IMR-90 (cell line): ENCODE data around the gene MICAL3. TPM values are rescaled to one million over a fixed set of nuclear protein-coding genes. Genes with fewer than 3 reads are reported as not detected.

Experiments
- ATAC-seq: fragments of 200-7000 bp; cut with Tn5 transposase; 2 replicates; pipeline ENCODE4 v1.9.1; 2020; ENCODE audit warnings: low read depth, mild to moderate bottlenecking, moderate library complexity
- BruUV-seq: library from RNA; stranded (reverse); fragments of 400-500 nt; replicated peaks from 2 replicates; lab custom pipeline; 2021; lab: Mats Ljungman, UMichigan
- CTCF ChIA-PET: fragments of 300-600 bp; formaldehyde crosslinking; extraction: SDS; loops from one replicate; lab custom pipeline; 2021; ENCODE audit warnings: antibody characterized with exemption; lab: Yijun Ruan, JAX
- POLR2A ChIA-PET: fragments of 300-600 bp; sonication (Branson Sonifier 250); formaldehyde crosslinking; loops from one replicate; lab custom pipeline; 2022; ENCODE audit warnings: antibody characterized with exemption; ENCODE audit not compliant: unreplicated experiment; lab: Charles Lee
- DNase-seq: peaks from one replicate; pipeline ENCODE4 v3.0.0; 2013
- H2AFZ ChIP-seq: replicated peaks from 2 replicates; pipeline ENCODE3; 2013; ENCODE audit warnings: low read length, mild to moderate bottlenecking; ENCODE audit not compliant: poor library complexity
- H2AK5ac ChIP-seq: 2 replicates; pipeline ENCODE4 v1.6.1; 2013; ENCODE audit warnings: low read depth, low read length, inconsistent platforms
- H2AK9ac ChIP-seq: replicated peaks from 2 replicates; pipeline ENCODE3; 2013; ENCODE audit warnings: mild to moderate bottlenecking, low read depth, low read length, moderate library complexity; ENCODE audit not compliant: poor library complexity
- H2BK120ac ChIP-seq: 2 replicates; pipeline ENCODE4 v1.6.1; 2013; ENCODE audit warnings: low read depth, low read length, inconsistent platforms
- H2BK15ac ChIP-seq: 3 replicates; pipeline ENCODE4 v1.6.1; 2013; ENCODE audit warnings: low read depth, low read length, inconsistent platforms
- H2BK20ac ChIP-seq: 2 replicates; pipeline ENCODE4 v1.6.1; 2013; ENCODE audit warnings: low read depth, mild to moderate bottlenecking, inconsistent platforms, low read length, moderate library complexity
- H2BK5ac ChIP-seq: 2 replicates; pipeline ENCODE4 v1.6.1; 2013; ENCODE audit warnings: mild to moderate bottlenecking, low read depth, low read length, inconsistent platforms; ENCODE audit not compliant: poor library complexity, severe bottlenecking
- H3K14ac ChIP-seq: replicated peaks from 2 replicates; pipeline ENCODE4 v1.6.1; 2013; ENCODE audit warnings: low read depth, low read length, inconsistent platforms
- H3K18ac ChIP-seq: 2 replicates; pipeline ENCODE4 v1.6.1; 2013; ENCODE audit warnings: low read depth, low read length, control low read depth
- H3K23ac ChIP-seq: 2 replicates; pipeline ENCODE4 v1.6.1; 2013; ENCODE audit warnings: low read depth, low read length, inconsistent platforms
- H3K27ac ChIP-seq: 2 replicates; pipeline ENCODE4 v1.5.1; 2013; ENCODE audit warnings: mild to moderate bottlenecking, control low read depth, low read length; ENCODE audit not compliant: insufficient read depth
- H3K27me3 ChIP-seq: 2 replicates; pipeline ENCODE4 v1.6.1; 2013; ENCODE audit warnings: low read length; ENCODE audit not compliant: control insufficient read depth, insufficient read depth
- H3K36me3 ChIP-seq: 2 replicates; pipeline ENCODE4 v1.6.1; 2013; ENCODE audit warnings: low read length, mixed read lengths; ENCODE audit not compliant: control insufficient read depth, insufficient read depth
- H3K4ac ChIP-seq: 2 replicates; pipeline ENCODE4 v1.6.1; 2013; ENCODE audit warnings: low read depth, low read length, inconsistent platforms
- H3K4me1 ChIP-seq: 2 replicates; pipeline ENCODE4 v1.6.1; 2013; ENCODE audit warnings: low read length, mixed read lengths; ENCODE audit not compliant: control insufficient read depth, insufficient read depth
- H3K4me2 ChIP-seq: 2 replicates; pipeline ENCODE4 v1.6.1; 2013; ENCODE audit warnings: low read depth, mild to moderate bottlenecking, control low read depth, low read length, moderate library complexity
- H3K4me3 ChIP-seq: 2 replicates; pipeline ENCODE4 v1.5.1; 2013; ENCODE audit warnings: low read depth, mild to moderate bottlenecking, control low read depth, low read length, moderate library complexity; ENCODE audit not compliant: insufficient read depth
- H3K56ac ChIP-seq: 2 replicates; pipeline ENCODE4 v1.6.1; 2013; ENCODE audit warnings: low read length, inconsistent platforms; ENCODE audit not compliant: insufficient read depth; ENCODE audit errors: extremely low read depth
- H3K79me1 ChIP-seq, 2 experiments: 2 replicates each; pipeline ENCODE4 v1.6.1; 2013; ENCODE audit warnings: low read length in 2 of 2, inconsistent platforms in 1 of 2, low read depth in 1 of 2
- H3K9ac ChIP-seq: 2 replicates; pipeline ENCODE4 v1.6.1; 2013; ENCODE audit warnings: low read depth, low read length, control low read depth
- H3K9me1 ChIP-seq: 2 replicates; pipeline ENCODE4 v1.6.1; 2013; ENCODE audit warnings: low read length, inconsistent platforms; ENCODE audit not compliant: insufficient read depth
- H3K9me3 ChIP-seq: 2 replicates; pipeline ENCODE4 v1.6.1; 2013; ENCODE audit warnings: low read length; ENCODE audit not compliant: control insufficient read depth, insufficient read depth
- H4K20me1 ChIP-seq: 2 replicates; pipeline ENCODE4 v1.6.1; 2013; ENCODE audit warnings: low read length, inconsistent platforms; ENCODE audit not compliant: insufficient read depth
- H4K5ac ChIP-seq: 2 replicates; pipeline ENCODE4 v1.6.1; 2013; ENCODE audit warnings: mild to moderate bottlenecking, low read depth, low read length, control low read depth
- H4K8ac ChIP-seq, 2 experiments: 2 replicates each; pipeline ENCODE4 v1.6.1; 2013; ENCODE audit warnings: low read depth in 2 of 2, low read length in 2 of 2, control low read depth in 1 of 2, inconsistent platforms in 1 of 2
- H4K91ac ChIP-seq: 2 replicates; pipeline ENCODE4 v1.6.1; 2013; ENCODE audit warnings: low read depth, low read length, inconsistent platforms; ENCODE audit not compliant: insufficient read depth
- BHLHE40 ChIP-seq: fragments of 150-350 bp; IDR thresholded peaks from 2 replicates; pipeline ENCODE4 v1.6.1; 2016; ENCODE audit warnings: mild to moderate bottlenecking, low read depth, low read length
- CEBPB ChIP-seq: IDR thresholded peaks from 2 replicates; pipeline ENCODE4 v1.6.1; 2012; ENCODE audit warnings: low read depth, low read length, improper control_type of control experiment
- CHD1 ChIP-seq: IDR thresholded peaks from 2 replicates; pipeline ENCODE4 v1.6.1; 2012; ENCODE audit warnings: low read depth, low read length, improper control_type of control experiment
- CTCF ChIP-seq: conservative IDR thresholded peaks from 2 replicates; pipeline ENCODE4 v1.5.1; 2012; ENCODE audit warnings: mild to moderate bottlenecking, low read depth, low read length, improper control_type of control experiment
- ELK1 ChIP-seq: fragments of 150-350 bp; IDR thresholded peaks from 2 replicates; pipeline ENCODE4 v1.6.1; 2016; ENCODE audit warnings: low read depth, mild to moderate bottlenecking, low read length, moderate library complexity, borderline replicate concordance
- FOS ChIP-seq: fragments of 150-350 bp; IDR thresholded peaks from 2 replicates; pipeline ENCODE4 v1.6.1; 2016; ENCODE audit warnings: low read depth, low read length
- MAFK ChIP-seq: IDR thresholded peaks from 2 replicates; pipeline ENCODE4 v1.6.1; 2012; ENCODE audit warnings: low read depth, low read length, improper control_type of control experiment
- MAZ ChIP-seq: IDR thresholded peaks from 2 replicates; pipeline ENCODE4 v1.6.1; 2012; ENCODE audit warnings: low read depth, mild to moderate bottlenecking, low read length, improper control_type of control experiment, moderate library complexity, borderline replicate concordance
- MXI1 ChIP-seq: IDR thresholded peaks from 2 replicates; pipeline ENCODE4 v1.6.1; 2012; ENCODE audit warnings: low read depth, mild to moderate bottlenecking, low read length, moderate library complexity, borderline replicate concordance
- NFE2L2 ChIP-seq: fragments of 150-350 bp; IDR thresholded peaks from 2 replicates; pipeline ENCODE4 v1.6.1; 2016; ENCODE audit warnings: low read depth, mild to moderate bottlenecking, low read length
- POLR2A ChIP-seq: IDR thresholded peaks from 2 replicates; pipeline ENCODE4 v1.6.1; 2012; ENCODE audit warnings: mild to moderate bottlenecking, low read depth, low read length
- RAD21 ChIP-seq: IDR thresholded peaks from 2 replicates; pipeline ENCODE4 v1.6.1; 2012; ENCODE audit warnings: low read length, improper control_type of control experiment
- RCOR1 ChIP-seq: IDR thresholded peaks from 2 replicates; pipeline ENCODE4 v1.6.1; 2012; ENCODE audit warnings: mild to moderate bottlenecking, low read length, improper control_type of control experiment; ENCODE audit not compliant: insufficient replicate concordance
- RFX5 ChIP-seq: IDR thresholded peaks from 2 replicates; pipeline ENCODE4 v1.8.0; 2012; ENCODE audit warnings: low read depth, mild to moderate bottlenecking, low read length, moderate library complexity
- SMC3 ChIP-seq: fragments of 150-350 bp; IDR thresholded peaks from 2 replicates; pipeline ENCODE4 v1.6.1; 2016; ENCODE audit warnings: low read depth, mild to moderate bottlenecking, antibody characterized with exemption, low read length, moderate library complexity
- USF2 ChIP-seq: fragments of 150-350 bp; IDR thresholded peaks from 2 replicates; pipeline ENCODE4 v1.6.1; 2017; ENCODE audit warnings: mild to moderate bottlenecking, antibody characterized with exemption, low read length, low read depth
- WGBS, 2 experiments: methylation state at CpG; one replicate each; pipeline versions ENCODE4 v1.1.5 to v1.1.7; 2013; ENCODE audit warnings: missing lambda C conversion rate in 2 of 2; ENCODE audit not compliant: insufficient read length in 1 of 2; ENCODE audit errors: extremely low coverage in 2 of 2; 5-methylcytosine and 5-hydroxymethylcytosine counted together
- dilution Hi-C: fragments of 300-500 bp; cut with HindIII; formaldehyde crosslinking; loops from one replicate; pipeline ENCODE4 v1.14.3; 2018; ENCODE audit warnings: low sequenced_read_pairs; ENCODE audit not compliant: unreplicated experiment
- in situ Hi-C: fragments of 300-500 bp; cut with MboI; formaldehyde crosslinking; loops from 3 replicates; pipeline ENCODE4 v1.14.3; 2019; ENCODE audit warnings: low sequenced_read_pairs, inconsistent platforms, mixed read lengths
- intact Hi-C: fragments of 100-400 bp; cut with micrococcal nuclease; formaldehyde crosslinking; loops from 2 replicates; pipeline ENCODE4 v1.10.0; 2022
- polyA plus RNA-seq, 3 experiments: library from polyadenylated mRNA; depleted of rRNA; stranded (reverse); fragments of >200 nt; gene quantifications; 2 replicates each; pipeline ENCODE4 v1.2.3, GENCODE V29; 2012; ENCODE audit warnings: low replicate concordance in 1 of 3
- total RNA-seq: library from RNA; depleted of rRNA; stranded (reverse); fragments of >200 nt; gene quantifications from 2 replicates; pipeline ENCODE4 v1.2.3, GENCODE V29; 2012

MICAL3 gene
- total and polyA plus RNA-seq, 2 of the 4 experiments (the other 2 are of a cell fraction): 17.6 to 26.8 TPM

- no peak overlapping the region for H2BK20ac ChIP-seq
- H4K20me1 ChIP-seq: peaks cover 4% of the 10 kb centered on the region
- H4K91ac ChIP-seq: no peak overlapping the region
- no peak overlapping the region for H3K14ac ChIP-seq
- no peak overlapping the region for H2AFZ ChIP-seq
- no peak overlapping the region for H2AK9ac ChIP-seq
- H3K4ac ChIP-seq: no peak overlapping the region
- H4K5ac ChIP-seq: no peak overlapping the region
- no peak overlapping the region for H3K4me2 ChIP-seq
- ChIA-PET POLR2A (no interaction called here), CTCF (no interaction called here)
- H2BK5ac ChIP-seq: no peak overlapping the region
- in situ Hi-C loops: no loop called here
- no peak overlapping the region for H3K18ac ChIP-seq
- intact Hi-C loops: no loop called here
- H3K9me3 ChIP-seq: no peaks in the 10 kb centered on the region
- DNase-seq: no peak
- no peak for ATAC-seq
- WGBS, 2 experiments: 81% methylated on average over 9 of the region's 15 CpGs; no CpG with 5 or more reads in 1 of the 2 experiments
- no peak overlapping the region for H3K27ac ChIP-seq
- no TSS peak for BruUV-seq
- peaks cover 5% of the 10 kb centered on the region for H3K4me1 ChIP-seq
- H3K9me1 ChIP-seq: peaks cover 9% of the 10 kb centered on the region
- TF ChIP-seq CEBPB (no peak), USF2 (no peak), CHD1 (no peak), MAFK (no peak), MAZ (no peak), MXI1 (no peak), CTCF (no peak), POLR2A (no peak), BHLHE40 (no peak), SMC3 (no peak), ELK1 (no peak), RCOR1 (no peak), NFE2L2 (no peak), RAD21 (no peak), RFX5 (no peak), FOS (no peak)
- H3K27me3 ChIP-seq: no peaks in the 10 kb centered on the region
- H3K79me1 ChIP-seq: peaks cover 2 to 5% of the 10 kb centered on the region in 2 experiments; a peak in 2 of 4 replicates
- dilution Hi-C loops: no loop called here
- no peak overlapping the region for H2BK120ac ChIP-seq
- no peak overlapping the region for H2AK5ac ChIP-seq
- no peak overlapping the region for H3K23ac ChIP-seq
- H3K4me3 ChIP-seq: no peak overlapping the region
- H3K56ac ChIP-seq: no peak overlapping the region
- no peak overlapping the region for H2BK15ac ChIP-seq
- peaks cover 44% of the 10 kb centered on the region for H3K36me3 ChIP-seq
- H3K9ac ChIP-seq: no peak overlapping the region
- no peak overlapping the region for H4K8ac ChIP-seq
Measured at GRCh38 chr22:17875156-17875555, 149.2 kb downstream of the MICAL3 start.
